Lower lobe of right lung (tissue), 2 donors: ENCODE measurements around the gene ASH1L. TPM values are rescaled to one million over a fixed set of nuclear protein-coding genes. Genes with fewer than 3 reads are reported as not detected.

Experiments used
- ATAC-seq, 2 donors: fragments of 200-7000 bp; cut with Tn5 transposase; one replicate each; pipeline ENCODE4 v1.9.1; 2020 to 2022; ENCODE audit warnings: mild to moderate bottlenecking in 2 of 2, moderate library complexity in 2 of 2
- DNase-seq: peaks from one replicate; pipeline ENCODE4 v3.0.0-alpha.2; 2020
- H3K27ac ChIP-seq: fragments of 200-600 bp; one replicate; pipeline ENCODE4 v1.8.0; 2022
- H3K27me3 ChIP-seq: fragments of 200-600 bp; one replicate; pipeline ENCODE4 v1.8.0; 2022; ENCODE audit warnings: low read depth
- H3K36me3 ChIP-seq: fragments of 200-600 bp; one replicate; pipeline ENCODE4 v1.8.0; 2022; ENCODE audit warnings: mild to moderate bottlenecking
- H3K4me1 ChIP-seq: fragments of 200-600 bp; one replicate; pipeline ENCODE4 v1.8.0; 2022
- H3K4me3 ChIP-seq: fragments of 200-600 bp; one replicate; pipeline ENCODE4 v1.8.0; 2022; ENCODE audit warnings: mild to moderate bottlenecking
- H3K9me3 ChIP-seq: fragments of 200-600 bp; one replicate; pipeline ENCODE4 v1.8.0; 2022
- intact Hi-C: fragments of 100-400 bp; cut with DNase I; formaldehyde crosslinking; loops from one replicate; pipeline ENCODE4 v1.11.0; 2022
- total RNA-seq: library from RNA; stranded (reverse); fragmentation: NEBNext Ultra II Directional; extraction: Animal tissue kit (Norgen Biotek cat#: 25700); gene quantifications from one replicate; pipeline ENCODE4 v1.2.1, GENCODE V29; 2021
- TF ChIP-seq, protein P1 (sequence below): fragments of 200-600 bp; IDR thresholded peaks from one replicate; pipeline ENCODE4 v1.8.0; 2022; ENCODE audit warnings: antibody characterized with exemption, mild to moderate bottlenecking
- donor health status: DM: no; HTN: yes; CAD: no; lungs with severe emphysema.

The ASH1L gene
- total RNA-seq, 1 donor from 2014 or later, result 59.8 TPM

DNA sequence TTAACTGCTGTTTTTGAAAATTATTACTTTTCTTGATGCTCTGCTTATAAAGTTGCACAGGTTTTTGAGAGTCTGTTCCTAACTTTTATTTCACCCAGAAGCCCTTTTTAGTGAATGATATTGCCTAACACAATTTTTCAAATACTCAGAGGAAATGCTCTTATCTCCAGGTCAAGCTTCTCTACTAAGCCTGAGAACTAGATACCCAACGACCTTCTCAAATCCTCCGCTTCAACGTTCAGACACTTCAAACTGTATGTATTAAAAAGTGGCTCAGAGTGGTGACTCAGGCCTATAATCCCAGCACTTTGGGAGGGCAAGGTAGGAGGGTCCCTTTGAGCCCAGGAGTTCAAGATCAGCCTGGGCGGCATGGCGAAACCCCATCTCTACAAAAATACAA lies 88.5 kb downstream of the ASH1L start:
- TF ChIP-seq, protein P1, sequence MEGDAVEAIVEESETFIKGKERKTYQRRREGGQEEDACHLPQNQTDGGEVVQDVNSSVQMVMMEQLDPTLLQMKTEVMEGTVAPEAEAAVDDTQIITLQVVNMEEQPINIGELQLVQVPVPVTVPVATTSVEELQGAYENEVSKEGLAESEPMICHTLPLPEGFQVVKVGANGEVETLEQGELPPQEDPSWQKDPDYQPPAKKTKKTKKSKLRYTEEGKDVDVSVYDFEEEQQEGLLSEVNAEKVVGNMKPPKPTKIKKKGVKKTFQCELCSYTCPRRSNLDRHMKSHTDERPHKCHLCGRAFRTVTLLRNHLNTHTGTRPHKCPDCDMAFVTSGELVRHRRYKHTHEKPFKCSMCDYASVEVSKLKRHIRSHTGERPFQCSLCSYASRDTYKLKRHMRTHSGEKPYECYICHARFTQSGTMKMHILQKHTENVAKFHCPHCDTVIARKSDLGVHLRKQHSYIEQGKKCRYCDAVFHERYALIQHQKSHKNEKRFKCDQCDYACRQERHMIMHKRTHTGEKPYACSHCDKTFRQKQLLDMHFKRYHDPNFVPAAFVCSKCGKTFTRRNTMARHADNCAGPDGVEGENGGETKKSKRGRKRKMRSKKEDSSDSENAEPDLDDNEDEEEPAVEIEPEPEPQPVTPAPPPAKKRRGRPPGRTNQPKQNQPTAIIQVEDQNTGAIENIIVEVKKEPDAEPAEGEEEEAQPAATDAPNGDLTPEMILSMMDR, result no peak
- intact Hi-C loops, result no loop called here
- peaks cover 13% of the 10 kb centered on the region for H3K36me3 ChIP-seq
- no peaks in the 10 kb centered on the region for H3K27me3 ChIP-seq
- H3K27ac ChIP-seq, result no peak overlapping the region
- no peak for DNase-seq
- H3K9me3 ChIP-seq, result peaks cover 9% of the 10 kb centered on the region
- ATAC-seq, result no peak
- H3K4me3 ChIP-seq, result no peak overlapping the region
- H3K4me1 ChIP-seq, result no peaks in the 10 kb centered on the region

DNA sequence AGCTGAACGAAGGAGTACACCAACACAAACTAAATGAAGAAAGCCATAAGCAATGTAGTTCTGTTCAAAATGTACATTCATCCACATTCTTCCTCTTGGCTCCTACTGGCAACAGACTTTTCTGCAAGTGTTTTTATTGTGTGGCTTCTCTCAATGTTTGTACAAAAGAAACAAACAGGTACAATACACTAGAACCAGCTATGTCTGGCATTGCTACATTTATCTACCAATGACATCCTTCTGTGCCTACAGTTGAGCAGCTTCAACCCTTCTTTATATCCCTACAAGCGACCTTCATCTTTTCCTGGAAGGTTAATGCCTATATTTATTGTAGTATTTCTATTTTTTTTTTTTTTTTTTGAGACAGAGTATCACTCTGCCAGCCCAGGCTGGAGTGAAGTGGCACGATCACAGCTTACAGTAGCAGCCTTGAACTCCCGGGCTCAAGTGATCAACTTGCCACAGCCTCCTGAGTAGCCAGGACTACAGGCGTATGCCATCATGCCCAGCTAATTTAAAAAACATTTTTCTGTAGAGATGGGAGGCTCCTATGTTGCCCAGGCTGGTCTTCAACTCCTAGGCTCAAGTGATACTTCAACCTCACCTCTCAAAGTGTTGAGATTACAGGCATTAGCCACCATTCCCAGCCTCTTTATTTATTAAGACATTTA lies 89.3 kb downstream of the ASH1L start:
- DNase-seq (no peak), ATAC-seq (peak; percentile 43 to 63)
- intact Hi-C loops, result no loop called here
- Histone ChIP-seq H3K4me1 (no peaks in the 10 kb centered on the region), H3K27me3 (no peaks in the 10 kb centered on the region), H3K9me3 (peaks cover 9% of the 10 kb centered on the region), H3K4me3 (no peak overlapping the region), H3K36me3 (peaks cover 6% of the 10 kb centered on the region), H3K27ac (no peak overlapping the region)
- TF ChIP-seq, protein P1, result no peak

GRCh38 chr1:155472491-155473083 lies 90.0 kb downstream of the ASH1L start:
- Histone ChIP-seq H3K27ac (no peak overlapping the region), H3K4me1 (no peaks in the 10 kb centered on the region), H3K27me3 (no peaks in the 10 kb centered on the region), H3K9me3 (peaks cover 9% of the 10 kb centered on the region), H3K4me3 (no peak overlapping the region), H3K36me3 (no peaks in the 10 kb centered on the region)
- DNase-seq, result no peak
- ATAC-seq, result no peak
- TF ChIP-seq, protein P1, result no peak
- intact Hi-C loops, result no loop called here

GRCh38 chr1:155471891-155472290 lies 90.7 kb downstream of the ASH1L start:
- Histone ChIP-seq H3K36me3 (no peaks in the 10 kb centered on the region), H3K27ac (no peak overlapping the region), H3K9me3 (peaks cover 9% of the 10 kb centered on the region), H3K4me3 (no peak overlapping the region), H3K27me3 (no peaks in the 10 kb centered on the region), H3K4me1 (peaks cover 6% of the 10 kb centered on the region)
- ATAC-seq, result no peak
- no peak for DNase-seq
- TF ChIP-seq, protein P1, result no peak
- intact Hi-C loops, result no loop called here

- H3K4me1 ChIP-seq, result peaks cover 9% of the 10 kb centered on the region
- intact Hi-C loops, result no loop called here
- no peak overlapping the region for H3K4me3 ChIP-seq
- ATAC-seq, result no peak
- H3K36me3 ChIP-seq, result no peaks in the 10 kb centered on the region
- no peaks in the 10 kb centered on the region for H3K27me3 ChIP-seq
- H3K9me3 ChIP-seq, result peaks cover 9% of the 10 kb centered on the region
- TF ChIP-seq, protein P1, result no peak
- H3K27ac ChIP-seq, result no peak overlapping the region
- DNase-seq, result no peak
Observed at GRCh38 chr1:155471026-155471425, 91.6 kb downstream of the ASH1L start.
